Occipital lobe (tissue), 2 donors: ENCODE data around the gene HMGCLL1. TPM values are rescaled to one million over a fixed set of nuclear protein-coding genes. Genes with fewer than 3 reads are reported as not detected.

Experiments used
- DNase-seq: peaks from one replicate; lab custom pipeline; 2025; lab: John Stamatoyannopoulos, UW
- total RNA-seq: library from RNA; depleted of rRNA; stranded (reverse); fragments of >200 nt; gene quantifications from one replicate; pipeline ENCODE4 v1.2.3, GENCODE V29; 2014

Gene HMGCLL1
- total RNA-seq, result 70.0 TPM

DNA sequence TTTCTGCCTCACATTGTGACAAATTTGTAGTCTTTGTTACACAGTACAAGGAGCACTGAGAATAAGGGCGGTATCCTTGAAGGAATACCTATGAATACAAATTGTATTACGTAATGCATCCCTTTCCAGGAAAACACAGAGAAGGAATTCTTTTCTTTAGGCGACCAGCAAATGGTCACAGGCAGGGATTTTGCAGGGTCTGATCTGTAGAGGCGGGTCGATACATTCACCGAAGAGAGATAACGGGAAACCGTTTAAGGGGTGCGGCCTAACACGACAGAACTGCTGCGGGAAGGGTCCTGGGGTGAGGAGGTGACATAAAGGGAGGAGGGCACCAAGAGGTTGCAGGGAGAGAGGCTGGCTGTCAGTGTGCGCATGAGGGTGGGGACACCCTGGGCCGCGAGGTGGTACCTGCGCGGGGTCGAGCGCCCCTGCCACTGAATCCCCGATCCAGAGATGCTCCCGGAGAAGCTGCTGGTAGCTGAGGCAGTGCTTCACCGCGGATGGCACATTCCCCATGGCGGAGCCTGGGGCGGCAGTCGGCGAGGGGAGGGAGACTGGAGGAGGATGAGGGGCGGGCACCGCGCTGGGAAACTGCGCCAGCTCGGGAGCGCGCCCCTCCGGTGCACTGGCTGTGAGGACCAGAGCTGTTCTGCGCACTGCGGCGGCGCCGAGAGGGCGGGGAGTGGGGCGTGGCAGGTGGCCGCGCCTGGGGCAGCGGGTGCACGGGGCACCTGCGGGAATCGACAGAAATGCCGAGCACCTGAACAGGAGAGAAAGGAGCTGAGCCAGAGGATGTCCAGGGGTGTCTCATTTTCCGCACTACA lies at the start of gene HMGCLL1:
HMGCLL1 (minus strand) TSS at position 656 of the 827 bp plus-strand sequence; CDS start at position 519, 137 bp downstream.
- peak; percentile 60 for DNase-seq

DNA sequence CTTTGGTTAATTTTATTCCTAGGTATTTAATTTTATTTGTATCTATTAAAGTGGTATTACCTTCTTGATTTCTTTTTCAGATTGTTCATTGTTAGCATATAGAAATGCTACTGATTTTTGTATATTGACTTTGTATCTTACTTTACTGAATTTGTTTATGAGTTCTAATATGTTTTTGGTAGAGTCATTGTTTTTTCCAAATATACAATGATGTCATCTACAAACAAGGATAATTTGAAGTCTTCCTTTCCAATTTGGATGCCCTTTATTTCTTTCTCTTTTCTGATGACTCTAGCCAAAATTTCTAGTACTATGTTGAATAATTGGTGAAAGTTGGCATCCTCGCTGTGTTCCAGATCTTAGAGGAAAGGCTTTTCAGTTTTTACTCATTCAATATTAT lies 43.0 kb upstream of the HMGCLL1 start:
- no peak for DNase-seq

GRCh38 chr6:55621244-55621643 lies 42.3 kb upstream of the HMGCLL1 start:
- DNase-seq, result no peak

GRCh38 chr6:55617272-55617671 lies 38.3 kb upstream of the HMGCLL1 start:
- DNase-seq, result no peak

DNA sequence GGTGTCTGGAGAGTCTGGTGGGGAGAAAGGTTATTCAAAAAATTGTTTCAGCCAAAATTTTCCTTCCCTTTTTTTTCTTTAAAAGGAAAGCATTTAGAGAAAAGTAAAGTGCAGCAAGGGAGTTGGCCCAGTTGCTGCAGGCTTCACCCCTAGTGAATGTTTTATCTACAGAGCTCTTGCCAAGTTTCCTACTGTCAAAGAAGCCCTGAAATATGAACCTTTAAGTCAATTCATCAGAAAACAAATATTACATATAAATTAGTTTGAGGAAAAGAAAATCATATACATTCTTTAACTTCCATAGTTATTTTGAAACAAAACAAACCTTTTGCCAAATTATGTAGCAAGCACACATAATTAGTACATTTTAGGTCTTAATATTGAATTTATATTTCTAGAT lies 25.0 kb upstream of the HMGCLL1 start:
- DNase-seq, result no peak

GRCh38 chr6:55601120-55601519 lies 22.1 kb upstream of the HMGCLL1 start:
- no peak for DNase-seq

GRCh38 chr6:55594442-55594841 lies 15.4 kb upstream of the HMGCLL1 start:
- DNase-seq, result no peak

DNA sequence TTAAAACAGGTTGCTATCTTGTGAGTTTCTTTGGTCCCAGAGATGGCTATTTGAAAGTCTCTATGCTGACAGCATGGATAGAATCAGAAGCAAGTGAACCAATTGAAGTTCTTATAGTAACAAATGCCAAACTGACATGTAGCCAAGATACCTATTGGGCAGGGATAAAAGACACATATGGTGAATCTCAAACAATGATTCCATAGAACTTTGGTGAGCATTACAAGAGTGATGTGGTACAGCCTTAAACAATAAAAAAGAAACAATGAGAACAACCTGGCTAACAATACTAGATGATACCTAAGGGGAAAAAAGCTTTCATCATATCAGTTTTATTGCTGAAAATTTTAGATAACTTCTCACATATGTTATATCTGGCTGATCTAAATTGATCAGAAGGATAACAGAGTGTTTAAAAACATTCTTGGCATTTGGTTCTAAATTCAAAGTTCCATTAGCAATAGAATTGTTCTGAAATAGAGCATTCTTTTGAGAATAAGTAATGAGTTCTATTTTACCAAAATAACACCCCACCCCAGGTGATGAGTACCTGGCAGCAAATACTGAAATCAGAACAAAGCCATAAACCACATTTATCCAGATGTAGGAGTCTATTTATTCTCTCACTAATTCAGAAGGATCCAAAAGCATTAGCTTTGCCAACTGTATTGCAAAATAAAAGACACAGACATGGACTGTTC lies 5.8 kb upstream of the HMGCLL1 start:
- DNase-seq, result no peak

DNA sequence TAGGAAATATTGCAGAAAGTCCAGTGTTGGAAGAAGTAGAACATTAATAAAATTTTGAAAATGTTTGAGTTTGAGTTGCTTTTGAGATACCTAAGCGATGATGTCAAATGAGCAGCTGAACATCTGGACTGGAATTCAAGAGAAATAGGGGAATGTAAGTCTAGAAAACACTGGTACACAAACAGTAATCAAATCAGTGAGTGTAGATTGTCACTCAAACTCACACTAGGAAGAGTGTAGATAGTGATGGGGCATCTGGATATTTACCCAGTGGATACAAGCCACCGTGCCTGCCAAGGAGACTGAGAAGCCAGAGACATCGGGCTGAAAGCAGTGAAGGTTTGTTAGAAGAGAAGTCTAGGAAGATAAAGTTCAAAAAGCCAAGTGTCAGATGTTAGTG lies 2.2 kb downstream of the HMGCLL1 start:
- no peak for DNase-seq

DNA sequence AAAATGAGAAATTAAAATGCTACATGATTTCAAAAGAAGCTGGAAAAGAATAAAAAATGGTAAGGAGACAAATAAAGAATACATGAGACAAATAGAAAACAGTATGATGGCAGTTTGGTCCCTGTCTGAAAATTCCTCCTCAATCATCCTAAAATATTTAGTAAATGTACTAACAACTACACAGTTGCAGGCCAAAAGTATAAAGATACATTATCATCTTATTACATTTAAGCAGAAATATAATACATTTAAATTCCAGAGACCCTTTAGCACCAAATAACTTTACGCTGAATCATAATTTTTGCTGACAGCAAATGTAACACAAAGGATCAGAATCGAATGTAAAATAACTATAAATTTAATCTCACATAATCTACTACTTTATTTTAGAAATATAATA lies 4.4 kb downstream of the HMGCLL1 start:
- no peak for DNase-seq

DNA sequence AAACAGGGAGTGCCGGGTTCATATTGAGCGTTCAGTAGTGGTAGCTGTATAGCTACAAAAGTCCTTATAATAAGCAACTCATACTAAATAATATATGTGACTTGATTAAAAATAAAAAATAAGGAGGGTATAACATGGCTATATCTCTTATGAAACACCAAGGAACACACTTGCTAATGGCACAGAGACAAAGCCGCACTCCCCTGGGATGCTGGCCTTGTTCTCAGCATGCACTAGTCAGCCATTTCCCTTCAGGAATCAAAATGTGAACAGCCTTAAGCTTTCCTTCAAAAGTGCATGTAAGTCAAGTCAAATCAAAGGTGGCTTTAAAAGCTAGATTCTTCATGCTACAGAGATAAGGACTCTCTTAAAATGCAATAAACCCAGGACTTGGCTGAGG lies 9.4 kb downstream of the HMGCLL1 start:
- DNase-seq, result no peak

DNA sequence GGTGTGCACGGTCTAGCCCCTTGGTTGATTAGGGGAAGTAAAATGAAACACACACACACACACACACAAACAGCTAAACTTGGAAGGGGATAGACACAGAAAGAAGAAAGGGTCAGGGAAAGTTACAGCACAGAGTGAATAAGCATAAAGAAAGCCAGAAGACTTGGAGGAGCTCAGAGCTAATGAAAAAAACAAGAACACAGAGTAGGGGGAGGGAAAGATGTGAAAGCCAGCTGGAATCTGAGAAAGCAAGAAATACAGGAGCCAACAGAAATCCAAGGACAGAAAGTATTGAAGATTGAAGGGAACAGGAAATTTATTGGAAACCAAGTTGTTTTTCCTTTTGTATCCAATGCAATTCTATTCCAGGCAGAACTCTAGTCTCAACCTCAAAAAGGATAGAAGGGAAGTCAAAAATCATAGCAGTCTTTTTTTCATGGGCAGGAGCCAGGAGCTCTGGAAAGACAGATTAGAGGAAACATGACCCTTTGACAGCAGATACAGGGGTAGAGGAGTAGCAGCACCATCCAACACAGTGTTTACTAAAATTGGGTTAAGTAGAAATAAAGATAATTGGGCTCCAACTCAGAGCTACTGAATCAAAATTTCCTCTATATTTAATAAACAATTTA lies 10.1 kb downstream of the HMGCLL1 start:
- DNase-seq, result no peak

DNA sequence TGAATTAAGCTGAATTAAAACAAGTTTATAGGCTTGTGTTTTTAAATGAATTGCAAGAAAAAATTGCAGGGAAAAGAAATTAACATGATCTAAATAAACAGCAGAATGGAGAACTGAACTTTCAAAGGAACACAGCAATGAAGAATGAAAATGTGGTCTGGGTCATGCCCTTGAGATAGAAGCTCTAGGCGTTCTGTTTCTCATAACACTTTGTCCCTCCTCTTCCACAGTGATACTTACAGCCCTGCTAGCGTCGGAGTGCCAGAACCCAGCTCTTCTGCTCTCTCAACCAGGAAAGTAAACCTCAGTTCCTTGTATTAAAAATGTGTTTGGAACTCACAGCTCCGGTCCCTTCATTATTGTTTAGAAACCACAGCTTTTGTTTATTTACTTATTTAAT lies 11.4 kb downstream of the HMGCLL1 start:
- DNase-seq, result no peak

DNA sequence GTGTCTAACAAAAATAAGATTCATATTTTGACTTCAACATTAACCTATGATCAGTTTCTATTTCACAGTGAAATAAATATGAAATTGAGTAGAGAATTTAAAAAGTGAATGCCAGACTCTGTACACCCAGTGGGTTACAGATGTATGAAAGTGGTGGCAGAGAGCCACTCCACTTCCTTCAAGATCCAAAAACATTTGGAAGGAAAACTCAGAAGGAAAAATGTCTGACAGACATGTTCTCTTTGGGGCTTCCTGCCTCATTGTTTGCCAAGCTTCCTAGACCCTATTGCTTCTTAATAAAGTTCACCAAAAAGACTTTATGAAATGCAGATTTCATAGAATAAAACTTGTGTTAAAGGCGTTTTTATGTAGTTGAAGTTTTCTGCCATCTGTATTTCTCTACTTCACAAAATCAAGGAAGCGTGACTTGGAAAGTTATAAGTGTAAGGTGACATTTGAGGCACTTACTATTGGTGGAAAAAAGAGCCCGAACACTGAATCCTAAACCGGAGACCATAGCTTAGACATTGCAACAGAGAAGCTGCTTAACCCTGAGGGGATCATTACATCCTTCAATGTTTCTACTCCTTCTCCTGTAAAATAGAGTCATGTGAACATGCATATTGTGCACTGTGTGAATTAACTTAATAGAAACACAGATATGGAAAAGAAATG lies 12.8 kb downstream of the HMGCLL1 start:
- DNase-seq, result no peak

DNA sequence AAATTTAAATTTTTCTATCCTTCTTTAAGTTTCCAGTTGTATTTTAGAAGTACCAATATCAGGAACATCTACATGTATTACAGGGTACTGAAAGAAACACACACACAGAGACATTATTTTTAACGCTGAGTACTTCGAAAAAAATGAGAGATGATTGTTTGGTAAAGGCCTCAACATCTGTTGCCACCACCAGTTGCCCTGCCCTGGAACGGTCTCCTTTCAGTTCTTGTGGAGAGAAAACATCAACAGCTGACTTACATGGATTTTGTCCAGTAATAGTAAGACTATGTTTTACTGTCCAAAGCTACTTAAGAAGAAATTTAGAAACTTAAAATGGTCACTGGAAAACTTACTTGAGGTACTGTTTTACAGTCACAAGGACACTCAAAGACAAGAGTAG lies 16.7 kb downstream of the HMGCLL1 start:
- no peak for DNase-seq

DNA sequence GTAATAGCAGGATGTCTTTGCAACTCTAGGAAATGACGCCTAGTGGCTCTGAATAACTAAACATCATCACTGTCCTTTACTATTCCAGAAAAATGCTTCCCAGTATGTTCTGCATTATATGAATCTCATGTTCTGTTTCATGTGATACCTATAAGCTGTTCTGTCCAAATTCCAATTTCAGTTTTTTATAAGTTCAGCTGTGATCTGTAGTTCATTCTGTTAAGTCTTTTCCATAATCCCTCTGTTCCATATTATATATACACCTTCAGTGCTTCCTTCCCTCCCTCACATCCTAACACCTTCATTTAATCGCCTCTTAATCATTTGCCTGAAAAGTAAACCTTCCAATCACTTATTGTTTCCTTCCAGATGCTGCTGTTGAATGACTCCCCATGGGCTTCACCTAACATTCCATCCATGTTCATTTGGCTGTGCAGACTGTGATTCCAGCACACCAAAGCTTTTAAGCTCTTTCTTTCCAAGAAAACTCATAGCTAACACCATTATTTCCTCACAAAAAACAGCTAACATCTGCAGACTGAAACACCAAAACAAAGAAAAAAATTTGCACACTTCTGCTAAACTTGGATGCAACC lies 18.6 kb downstream of the HMGCLL1 start:
- no peak for DNase-seq

DNA sequence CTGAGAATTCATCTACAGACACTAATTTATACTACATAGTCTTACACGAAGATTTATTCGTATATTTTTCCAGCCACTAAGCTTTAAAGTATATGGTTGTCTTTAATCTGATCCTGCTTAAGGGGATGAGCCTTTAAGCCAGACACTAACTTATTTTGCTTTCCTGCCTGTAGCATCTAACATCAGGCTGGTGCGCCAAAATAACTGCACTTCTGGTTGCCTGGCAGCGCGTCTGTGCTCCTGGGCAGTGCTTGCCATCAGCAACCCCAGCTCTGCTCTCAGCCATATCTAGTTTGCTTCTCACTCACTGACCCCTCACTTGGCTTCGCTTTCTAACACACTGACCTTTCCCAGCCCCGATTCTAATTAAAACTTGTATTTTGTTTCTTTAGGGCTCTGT lies 21.8 kb downstream of the HMGCLL1 start:
- DNase-seq, result no peak

DNA sequence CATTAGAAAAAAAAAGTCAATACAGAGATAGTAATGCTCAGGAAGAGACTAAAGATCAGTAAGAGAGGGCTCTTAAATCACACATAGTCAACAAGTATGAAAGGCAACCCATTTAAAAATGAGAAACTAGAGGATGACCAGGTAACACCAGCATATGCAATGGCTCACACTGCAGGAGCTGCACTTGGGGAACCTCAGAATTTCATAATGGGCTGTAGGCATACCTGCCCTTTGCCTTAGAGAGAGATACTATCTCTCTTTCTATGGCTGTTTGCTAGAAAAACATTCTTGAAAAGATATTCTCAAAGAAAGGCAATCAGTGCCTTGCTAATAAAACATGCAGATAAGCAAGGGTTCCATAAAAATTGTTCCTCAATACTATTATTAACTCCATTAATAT lies 33.2 kb downstream of the HMGCLL1 start:
- DNase-seq, result no peak

DNA sequence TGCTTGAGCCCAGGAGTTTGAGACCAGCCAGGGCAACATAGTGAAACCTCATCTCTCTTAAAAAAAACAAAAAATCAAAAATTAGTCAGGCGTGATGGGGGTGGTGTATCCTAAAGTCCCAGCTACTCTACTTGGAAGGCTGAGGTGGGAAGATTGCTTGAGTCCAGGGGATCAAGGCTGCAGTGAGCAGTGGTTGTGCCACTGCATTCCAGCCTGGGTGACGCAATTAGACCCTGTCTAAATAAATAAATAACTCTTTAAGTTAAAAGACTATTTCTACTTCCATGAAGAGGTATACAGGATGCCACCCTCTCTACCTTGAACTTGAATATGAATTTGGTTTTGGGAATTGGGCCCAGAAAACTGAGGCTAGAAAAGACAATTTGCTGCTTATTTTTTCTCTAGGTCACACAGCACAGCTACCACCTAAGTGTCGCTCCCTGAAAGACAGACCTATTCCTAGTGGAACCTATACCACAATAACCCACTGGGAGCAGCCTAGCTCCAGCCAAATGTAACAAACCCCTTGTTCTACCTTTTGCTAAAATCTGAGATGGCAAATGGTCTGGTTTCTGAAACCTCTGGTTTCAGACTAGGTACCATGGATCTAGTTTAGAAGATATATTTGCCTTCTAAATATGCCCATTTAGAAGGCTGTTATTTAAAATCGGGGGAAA lies 35.2 kb downstream of the HMGCLL1 start:
- no peak for DNase-seq

GRCh38 chr6:55541024-55541423 lies 38.0 kb downstream of the HMGCLL1 start:
- DNase-seq, result no peak

GRCh38 chr6:55536391-55536956 lies 42.5 kb downstream of the HMGCLL1 start:
- no peak for DNase-seq
